PC-9 (cell line): ENCODE data around the gene MIGA2. TPM values are rescaled to one million over a fixed set of nuclear protein-coding genes. Genes with fewer than 3 reads are reported as not detected.
"Not testable (repeated sequence)": the region's sequence is repeated elsewhere in the genome, so short reads cannot be mapped to it uniquely, and the experiment has no call there.

ENCODE experiments used
- BruUV-seq: library from RNA; stranded (reverse); fragments of 400-500 nt; replicated peaks from 2 replicates; lab custom pipeline; 2021; lab: Mats Ljungman, UMichigan
- CTCF ChIA-PET: fragments of 300-600 bp; sonication (Branson Sonifier 250); formaldehyde crosslinking; loops from one replicate; lab custom pipeline; 2022; ENCODE audit warnings: antibody characterized with exemption; lab: Charles Lee
- POLR2A ChIA-PET: fragments of 300-600 bp; sonication (Branson Sonifier 250); formaldehyde crosslinking; loops from one replicate; lab custom pipeline; 2022; ENCODE audit warnings: antibody characterized with exemption; ENCODE audit not compliant: unreplicated experiment; lab: Charles Lee
- DNase-seq, 2 experiments: peaks; one replicate each; pipeline versions ENCODE4 v3.0.0 to v3.0.0-alpha.2; 2015 to 2022; ENCODE audit warnings: mixed read lengths in 1 of 2
- H2AFZ ChIP-seq: fragments of 200-600 bp; sonication (generic); 2 replicates; pipeline ENCODE4 v1.8.1; 2017; ENCODE audit warnings: antibody characterized with exemption
- H3F3A ChIP-seq: fragments of 200-600 bp; sonication (generic); 2 replicates; pipeline ENCODE4 v1.8.1; 2017; ENCODE audit warnings: antibody characterized with exemption, mild to moderate bottlenecking, low read depth; ENCODE audit not compliant: insufficient read depth
- H3K27ac ChIP-seq: fragments of 200-600 bp; sonication (generic); 2 replicates; pipeline ENCODE4 v1.6.1; 2016; ENCODE audit warnings: mixed run types
- H3K27me3 ChIP-seq: fragments of 200-600 bp; sonication (generic); 2 replicates; pipeline ENCODE4 v1.6.1; 2016; ENCODE audit warnings: low read depth, mixed run types; ENCODE audit not compliant: insufficient read depth
- H3K36me3 ChIP-seq: fragments of 200-600 bp; sonication (generic); 2 replicates; pipeline ENCODE4 v1.6.1; 2016; ENCODE audit warnings: low read depth, mixed run types
- H3K4me1 ChIP-seq: fragments of 200-600 bp; sonication (generic); replicated peaks from 2 replicates; pipeline ENCODE4 v1.6.1; 2016; ENCODE audit warnings: mixed run types; ENCODE audit not compliant: insufficient read depth
- H3K4me2 ChIP-seq: fragments of 200-600 bp; sonication (generic); 2 replicates; pipeline ENCODE4 v1.6.1; 2017; ENCODE audit warnings: mixed run types
- H3K4me3 ChIP-seq: fragments of 200-600 bp; sonication (generic); 2 replicates; pipeline ENCODE4 v1.6.1; 2016; ENCODE audit warnings: mixed run types
- H3K79me2 ChIP-seq: fragments of 200-600 bp; sonication (generic); 2 replicates; pipeline ENCODE4 v1.6.1; 2017; ENCODE audit warnings: low read depth, mixed run types
- H3K9me2 ChIP-seq: fragments of 200-600 bp; sonication (generic); 2 replicates; pipeline ENCODE4 v1.8.1; 2017; ENCODE audit warnings: mild to moderate bottlenecking; ENCODE audit not compliant: insufficient read depth
- H3K9me3 ChIP-seq: fragments of 200-600 bp; sonication (generic); 2 replicates; pipeline ENCODE4 v1.8.1; 2016; ENCODE audit warnings: low read depth; ENCODE audit not compliant: insufficient read depth
- H4K20me1 ChIP-seq: fragments of 200-600 bp; sonication (generic); 2 replicates; pipeline ENCODE4 v1.8.1; 2017; ENCODE audit not compliant: insufficient read depth
- CTCF ChIP-seq: fragments of 200-600 bp; sonication (generic); conservative IDR thresholded peaks from 2 replicates; pipeline ENCODE4 v1.6.1; 2017; ENCODE audit warnings: mixed run types, antibody characterized with exemption, mild to moderate bottlenecking, moderate library complexity
- EZH2 ChIP-seq: fragments of 200-600 bp; sonication (generic); IDR thresholded peaks from 2 replicates; pipeline ENCODE4 v1.8.0; 2017; ENCODE audit warnings: antibody characterized with exemption, low read depth
- intact Hi-C: fragments of 100-400 bp; cut with micrococcal nuclease; formaldehyde crosslinking; loops from one replicate; pipeline ENCODE4 v1.10.0; 2022; ENCODE audit not compliant: unreplicated experiment
- total RNA-seq: library from RNA; stranded (reverse); gene quantifications from 2 replicates; pipeline ENCODE4 v1.2.3, GENCODE V29; 2021

Gene MIGA2
- total RNA-seq, 1 experiment from 2014 or later: 40.7 TPM

- Histone ChIP-seq H3K79me2 (peaks cover 48% of the 10 kb centered on the region), H3K4me3 (peak overlapping the region; percentile 82), H3K36me3 (no peaks in the 10 kb centered on the region), H3K27ac (peak overlapping the region; percentile 74), H3K4me2 (peak overlapping the region; percentile 95), H3K4me1 (peaks cover 23% of the 10 kb centered on the region; the same call in 1 of the 2 replicates), H3K9me3 (no peaks in the 10 kb centered on the region), H3K27me3 (no peaks in the 10 kb centered on the region), H2AFZ (peak overlapping the region; percentile 95), H4K20me1 (no peaks in the 10 kb centered on the region), H3F3A (peaks cover 36% of the 10 kb centered on the region; the same call in 1 of the 2 replicates), H3K9me2 (no peaks in the 10 kb centered on the region)
- CTCF ChIA-PET: no interaction called here
- DNase-seq: peak in 1 of 2 experiments; percentile 41
- TF ChIP-seq EZH2 (no peak), CTCF (no peak)
- no TSS peak for BruUV-seq
- POLR2A ChIA-PET: interaction anchor here (0.6 to 1.3 kb wide), 4 partner anchors 31 to 395 kb away, joined by 3 to 4 read pairs (median 4); partner anchors contain the start of gene DOLPP1
- intact Hi-C loops: loop anchor here (2.0 to 5.0 kb wide), 3 partner anchors 59 to 739 kb away; partner anchors contain the start of genes SH3GLB2 and URM1
Observed at GRCh38 chr9:129111528-129112151, 75.2 kb downstream of the MIGA2 start.

GRCh38 chr9:129112526-129112925 lies 76.1 kb downstream of the MIGA2 start:
- H3K9me2 ChIP-seq, H2AFZ ChIP-seq, H3K9me3 ChIP-seq, H3K27me3 ChIP-seq, DNase-seq, H4K20me1 ChIP-seq, H3K36me3 ChIP-seq, H3K27ac ChIP-seq: not testable (repeated sequence)
- Histone ChIP-seq H3F3A (peaks cover 28% of the 10 kb centered on the region; the same call in 1 of the 2 replicates), H3K4me1 (peaks cover 19% of the 10 kb centered on the region; the same call in 1 of the 2 replicates), H3K79me2 (peaks cover 57% of the 10 kb centered on the region), H3K4me3 (peak overlapping the region; percentile 82), H3K4me2 (peak overlapping the region; percentile 95)
- ChIA-PET POLR2A (interaction anchor here (0.7 kb wide), 1 partner anchor 245 kb away, joined by 4 read pairs; no protein-coding TSS in a partner anchor), CTCF (interaction anchor here (0.7 kb wide), 1 partner anchor 267 kb away, joined by 3 read pairs; no protein-coding TSS in a partner anchor)
- BruUV-seq: TSS peak; percentile 31
- intact Hi-C loops: loop anchor here (5.0 kb wide), 1 partner anchor 740 kb away; the partner anchor contains the start of gene URM1

- ChIA-PET CTCF (no interaction called here), POLR2A (no interaction called here)
- no TSS peak for BruUV-seq
- Histone ChIP-seq H3K4me3 (no peak overlapping the region), H3F3A (peaks cover 22% of the 10 kb centered on the region; the same call in 1 of the 2 replicates), H3K36me3 (no peaks in the 10 kb centered on the region), H2AFZ (no peak overlapping the region), H3K79me2 (peaks cover 66% of the 10 kb centered on the region), H3K27ac (no peak overlapping the region), H4K20me1 (no peaks in the 10 kb centered on the region), H3K9me3 (no peaks in the 10 kb centered on the region), H3K9me2 (no peaks in the 10 kb centered on the region), H3K27me3 (no peaks in the 10 kb centered on the region), H3K4me1 (peaks cover 19% of the 10 kb centered on the region; the same call in 1 of the 2 replicates), H3K4me2 (no peak overlapping the region)
- intact Hi-C loops: loop anchor here (5.0 kb wide), 1 partner anchor 741 kb away; the partner anchor contains the start of gene URM1
- DNase-seq: no peak
- no peak for TF ChIP-seq CTCF
- TF ChIP-seq EZH2: no peak
Observed at GRCh38 chr9:129113645-129114304, 77.3 kb downstream of the MIGA2 start.
